Measurements from ENCODE around the gene SIL1. TPM values are rescaled to one million over a fixed set of nuclear protein-coding genes. Genes with fewer than 3 reads are reported as not detected.

SIL1 gene
- total RNA-seq, 3 donors from 2014 or later (not counting 1 experiment from before 2014, with no cell fraction given) = 16.9 to 22.5 (median 22.4) TPM

- Mint-ChIP-seq H3K4me3 (no peak overlapping the region), H3K4me1 (no peaks in the 10 kb centered on the region), H3K9me3 (no peaks in the 10 kb centered on the region), H3K27ac (no peak overlapping the region), H3K36me3 (no peaks in the 10 kb centered on the region), H3K27me3 (ENCODE audit: low read depth in 2 of 2) (no peaks in the 10 kb centered on the region)
- ATAC-seq = no peak
- Histone ChIP-seq H3K4me1 (ENCODE audit: control insufficient read depth, insufficient read depth, low read length) (no peaks in the 10 kb centered on the region), H3K27me3 (ENCODE audit: control insufficient read depth, insufficient read depth, low read length) (no peaks in the 10 kb centered on the region), H3K9me3 (ENCODE audit: control insufficient read depth, insufficient read depth, low read length) (no peaks in the 10 kb centered on the region), H3K27ac (ENCODE audit: low read length) (no peak overlapping the region), H3K36me3 (ENCODE audit: control insufficient read depth, insufficient read depth, low read length) (no peaks in the 10 kb centered on the region), H3K4me3 (ENCODE audit: low read length) (no peak overlapping the region)
- 94% methylated on average over 8 of the region's 10 CpGs for WGBS (ENCODE audit: insufficient coverage)
- intact Hi-C loops (cut with micrococcal nuclease) = no loop called here
- TF ChIP-seq, protein P1, sequence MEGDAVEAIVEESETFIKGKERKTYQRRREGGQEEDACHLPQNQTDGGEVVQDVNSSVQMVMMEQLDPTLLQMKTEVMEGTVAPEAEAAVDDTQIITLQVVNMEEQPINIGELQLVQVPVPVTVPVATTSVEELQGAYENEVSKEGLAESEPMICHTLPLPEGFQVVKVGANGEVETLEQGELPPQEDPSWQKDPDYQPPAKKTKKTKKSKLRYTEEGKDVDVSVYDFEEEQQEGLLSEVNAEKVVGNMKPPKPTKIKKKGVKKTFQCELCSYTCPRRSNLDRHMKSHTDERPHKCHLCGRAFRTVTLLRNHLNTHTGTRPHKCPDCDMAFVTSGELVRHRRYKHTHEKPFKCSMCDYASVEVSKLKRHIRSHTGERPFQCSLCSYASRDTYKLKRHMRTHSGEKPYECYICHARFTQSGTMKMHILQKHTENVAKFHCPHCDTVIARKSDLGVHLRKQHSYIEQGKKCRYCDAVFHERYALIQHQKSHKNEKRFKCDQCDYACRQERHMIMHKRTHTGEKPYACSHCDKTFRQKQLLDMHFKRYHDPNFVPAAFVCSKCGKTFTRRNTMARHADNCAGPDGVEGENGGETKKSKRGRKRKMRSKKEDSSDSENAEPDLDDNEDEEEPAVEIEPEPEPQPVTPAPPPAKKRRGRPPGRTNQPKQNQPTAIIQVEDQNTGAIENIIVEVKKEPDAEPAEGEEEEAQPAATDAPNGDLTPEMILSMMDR (IDR thresholded peaks at IDR 0.05) = no peak
- DNase-seq = no peak
These were observed 93.4 kb downstream of the SIL1 start for GRCh38 chr5:139104577-139105276.

DNA sequence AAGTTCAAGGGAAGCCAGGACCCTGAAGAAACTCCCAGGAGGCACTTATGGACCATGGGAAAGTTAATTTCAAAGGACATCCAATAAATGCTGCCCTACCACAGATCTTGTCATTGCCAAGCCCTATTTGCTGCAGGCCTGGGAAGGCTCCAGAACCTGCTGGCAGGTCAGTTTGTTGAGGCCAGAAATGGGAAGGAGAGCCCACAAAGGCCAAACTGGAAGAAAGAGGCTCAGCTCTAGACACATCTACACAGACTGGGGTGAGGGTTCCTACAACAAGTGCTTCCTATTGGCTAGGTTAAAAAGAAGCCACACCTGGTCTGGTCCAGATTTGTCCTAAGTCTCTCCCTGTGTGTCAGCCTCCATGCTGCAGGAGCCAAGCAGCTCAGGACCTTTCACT lies 94.4 kb downstream of the SIL1 start:
- no peak for DNase-seq
- H3K36me3 Mint-ChIP-seq = no peaks in the 10 kb centered on the region
- Histone ChIP-seq H3K4me1 (ENCODE audit: control insufficient read depth, insufficient read depth, low read length) (no peaks in the 10 kb centered on the region), H3K36me3 (ENCODE audit: control insufficient read depth, insufficient read depth, low read length) (no peaks in the 10 kb centered on the region), H3K27me3 (ENCODE audit: control insufficient read depth, insufficient read depth, low read length) (no peaks in the 10 kb centered on the region), H3K4me3 (ENCODE audit: low read length) (no peak overlapping the region), H3K9me3 (ENCODE audit: control insufficient read depth, insufficient read depth, low read length) (no peaks in the 10 kb centered on the region), H3K27ac (ENCODE audit: low read length) (no peak overlapping the region)
- H3K4me3 Mint-ChIP-seq = no peak overlapping the region
- intact Hi-C loops (cut with micrococcal nuclease) = no loop called here
- no peak for ATAC-seq
- no peaks in the 10 kb centered on the region for H3K27me3 Mint-ChIP-seq (ENCODE audit: low read depth in 2 of 2)
- H3K4me1 Mint-ChIP-seq = no peaks in the 10 kb centered on the region
- H3K9me3 Mint-ChIP-seq = no peaks in the 10 kb centered on the region
- no peak overlapping the region for H3K27ac Mint-ChIP-seq
- TF ChIP-seq, protein P1 (IDR thresholded peaks at IDR 0.05) = no peak

DNA sequence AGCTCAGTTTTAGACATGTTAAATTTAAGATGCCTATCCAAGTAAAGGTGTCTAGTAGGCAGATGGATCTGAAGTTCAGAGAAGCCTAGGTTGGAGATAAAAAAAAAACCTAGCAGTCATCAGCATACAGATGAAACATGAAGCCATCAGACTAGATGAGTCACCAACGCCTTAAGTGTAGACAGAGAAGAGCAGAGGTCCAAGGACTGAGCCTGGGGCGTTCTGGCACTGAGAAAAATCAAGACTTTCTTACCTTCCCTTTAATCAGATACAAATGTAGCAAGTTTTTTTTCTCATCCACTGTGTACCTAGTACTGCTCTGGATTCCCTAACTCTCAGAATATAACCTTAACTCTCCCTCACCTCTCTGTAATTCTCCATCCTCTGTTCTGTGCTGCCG lies 97.3 kb downstream of the SIL1 start:
- intact Hi-C loops (cut with micrococcal nuclease) = no loop called here
- no peak for ATAC-seq
- Histone ChIP-seq H3K27ac (ENCODE audit: low read length) (no peak overlapping the region), H3K27me3 (ENCODE audit: control insufficient read depth, insufficient read depth, low read length) (no peaks in the 10 kb centered on the region), H3K36me3 (ENCODE audit: control insufficient read depth, insufficient read depth, low read length) (no peaks in the 10 kb centered on the region), H3K4me1 (ENCODE audit: control insufficient read depth, insufficient read depth, low read length) (no peaks in the 10 kb centered on the region), H3K4me3 (ENCODE audit: low read length) (no peak overlapping the region), H3K9me3 (ENCODE audit: control insufficient read depth, insufficient read depth, low read length) (no peaks in the 10 kb centered on the region)
- Mint-ChIP-seq H3K27me3 (ENCODE audit: low read depth in 2 of 2) (no peaks in the 10 kb centered on the region), H3K9me3 (no peaks in the 10 kb centered on the region), H3K27ac (no peak overlapping the region), H3K36me3 (no peaks in the 10 kb centered on the region), H3K4me3 (no peak overlapping the region), H3K4me1 (no peaks in the 10 kb centered on the region)
- no peak for DNase-seq
- 88% methylated on average over 3 of the region's 3 CpGs for WGBS (ENCODE audit: insufficient coverage)
- TF ChIP-seq, protein P1 (IDR thresholded peaks at IDR 0.05) = no peak

Measured in natural killer cell (primary cell).